DOHH2 (cell line): ENCODE data around the gene AMPH.

Source experiments
- H3F3A ChIP-seq: fragments of 200-600 bp; sonication (generic), shearing (Covaris generic); 2 replicates; pipeline ENCODE4 v1.6.0; 2016; ENCODE audit warnings: antibody characterized with exemption, mild to moderate bottlenecking; ENCODE audit not compliant: control insufficient read depth, insufficient read depth
- H3K27ac ChIP-seq: fragments of 200-600 bp; sonication (generic); 2 replicates; pipeline ENCODE4 v1.5.1; 2014; ENCODE audit warnings: low read depth, mild to moderate bottlenecking, low read length, moderate library complexity
- H3K27me3 ChIP-seq: fragments of 200-600 bp; sonication (generic); 2 replicates; pipeline ENCODE4 v1.6.1; 2014; ENCODE audit warnings: mild to moderate bottlenecking, low read length, mixed read lengths; ENCODE audit not compliant: control insufficient read depth
- H3K36me3 ChIP-seq: fragments of 200-600 bp; sonication (generic); 2 replicates; pipeline ENCODE4 v1.6.1; 2014; ENCODE audit warnings: mild to moderate bottlenecking, low read length, moderate library complexity, mixed read lengths; ENCODE audit not compliant: control insufficient read depth
- H3K4me1 ChIP-seq: fragments of 200-600 bp; sonication (generic); 2 replicates; pipeline ENCODE4 v1.6.1; 2014; ENCODE audit warnings: mild to moderate bottlenecking, low read length, mixed read lengths; ENCODE audit not compliant: control insufficient read depth
- H3K4me2 ChIP-seq: fragments of 200-600 bp; sonication (generic); 2 replicates; pipeline ENCODE4 v1.6.0; 2014; ENCODE audit warnings: mild to moderate bottlenecking, low read length, moderate library complexity
- H3K4me3 ChIP-seq: fragments of 200-600 bp; sonication (generic); 2 replicates; pipeline ENCODE4 v1.5.1; 2014; ENCODE audit warnings: mild to moderate bottlenecking, low read length, mixed read lengths
- H3K79me2 ChIP-seq: fragments of 200-600 bp; sonication (generic); 2 replicates; pipeline ENCODE4 v1.6.1; 2014; ENCODE audit warnings: mild to moderate bottlenecking, low read length, mixed read lengths; ENCODE audit not compliant: control insufficient read depth
- H3K9me2 ChIP-seq: fragments of 200-600 bp; sonication (generic); replicated peaks from 2 replicates; pipeline ENCODE4 v1.6.1; 2014; ENCODE audit warnings: mild to moderate bottlenecking, low read length, mixed read lengths; ENCODE audit not compliant: control insufficient read depth
- H3K9me3 ChIP-seq: fragments of 200-600 bp; sonication (generic); 2 replicates; pipeline ENCODE4 v1.6.1; 2014; ENCODE audit warnings: antibody characterized with exemption, low read length, mixed read lengths; ENCODE audit not compliant: control insufficient read depth, insufficient read depth
- H4K20me1 ChIP-seq: fragments of 200-600 bp; sonication (generic); 2 replicates; pipeline ENCODE4 v1.6.0; 2014; ENCODE audit warnings: low read depth, mild to moderate bottlenecking, antibody characterized with exemption, low read length, moderate library complexity; ENCODE audit not compliant: control insufficient read depth, insufficient read depth
- EZH2phosphoT487 ChIP-seq: fragments of 200-600 bp; sonication (generic); IDR thresholded peaks from 2 replicates; pipeline ENCODE4 v1.6.1; 2017; ENCODE audit warnings: borderline replicate concordance, mild to moderate bottlenecking, antibody characterized with exemption, low read length, moderate library complexity, mixed read lengths
- TF ChIP-seq, protein P1 (sequence below): fragments of 200-600 bp; sonication (generic); IDR thresholded peaks from one replicate; pipeline ENCODE4 v1.5.1; 2014; ENCODE audit warnings: antibody characterized with exemption, mild to moderate bottlenecking, low read depth, low read length; ENCODE audit not compliant: poor library complexity, severe bottlenecking

Gene AMPH

DNA sequence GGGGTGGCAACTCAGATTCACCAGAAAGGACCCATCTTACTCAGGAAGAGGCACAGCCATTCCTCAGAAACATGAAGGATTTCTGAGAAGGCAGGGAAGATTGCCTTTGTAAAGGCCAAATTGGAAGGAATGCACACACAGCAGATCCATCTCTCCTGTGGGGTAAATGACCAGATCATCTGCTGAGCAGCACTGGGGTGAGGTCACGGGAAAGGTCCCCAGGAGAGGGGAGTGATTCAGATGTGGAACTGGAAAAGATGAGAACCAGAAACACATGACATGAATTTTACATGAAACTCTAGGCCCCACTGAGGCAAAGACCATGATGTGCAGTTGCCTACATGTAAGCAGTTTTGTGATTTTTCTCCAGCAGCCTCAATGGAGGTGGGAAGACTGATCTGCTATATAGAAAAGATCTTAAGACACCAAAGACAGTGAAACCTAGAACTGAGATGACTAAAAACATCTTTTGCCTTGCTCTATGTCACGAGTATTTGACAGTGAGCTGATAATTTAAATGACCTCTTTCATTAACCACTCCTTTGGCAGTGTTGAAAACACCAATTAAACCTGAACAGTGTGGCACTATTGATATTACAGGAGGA lies 91.6 kb downstream of the AMPH start:
- H3K4me2 ChIP-seq, result no peak overlapping the region
- no peaks in the 10 kb centered on the region for H3K9me2 ChIP-seq
- TF ChIP-seq, protein P1, sequence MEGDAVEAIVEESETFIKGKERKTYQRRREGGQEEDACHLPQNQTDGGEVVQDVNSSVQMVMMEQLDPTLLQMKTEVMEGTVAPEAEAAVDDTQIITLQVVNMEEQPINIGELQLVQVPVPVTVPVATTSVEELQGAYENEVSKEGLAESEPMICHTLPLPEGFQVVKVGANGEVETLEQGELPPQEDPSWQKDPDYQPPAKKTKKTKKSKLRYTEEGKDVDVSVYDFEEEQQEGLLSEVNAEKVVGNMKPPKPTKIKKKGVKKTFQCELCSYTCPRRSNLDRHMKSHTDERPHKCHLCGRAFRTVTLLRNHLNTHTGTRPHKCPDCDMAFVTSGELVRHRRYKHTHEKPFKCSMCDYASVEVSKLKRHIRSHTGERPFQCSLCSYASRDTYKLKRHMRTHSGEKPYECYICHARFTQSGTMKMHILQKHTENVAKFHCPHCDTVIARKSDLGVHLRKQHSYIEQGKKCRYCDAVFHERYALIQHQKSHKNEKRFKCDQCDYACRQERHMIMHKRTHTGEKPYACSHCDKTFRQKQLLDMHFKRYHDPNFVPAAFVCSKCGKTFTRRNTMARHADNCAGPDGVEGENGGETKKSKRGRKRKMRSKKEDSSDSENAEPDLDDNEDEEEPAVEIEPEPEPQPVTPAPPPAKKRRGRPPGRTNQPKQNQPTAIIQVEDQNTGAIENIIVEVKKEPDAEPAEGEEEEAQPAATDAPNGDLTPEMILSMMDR, result no peak
- no peak for TF ChIP-seq EZH2phosphoT487
- no peaks in the 10 kb centered on the region for H3K36me3 ChIP-seq
- H4K20me1 ChIP-seq, result no peaks in the 10 kb centered on the region
- no peaks in the 10 kb centered on the region for H3F3A ChIP-seq
- no peaks in the 10 kb centered on the region for H3K9me3 ChIP-seq
- H3K27ac ChIP-seq, result no peak overlapping the region
- no peak overlapping the region for H3K4me3 ChIP-seq
- no peaks in the 10 kb centered on the region for H3K4me1 ChIP-seq
- H3K27me3 ChIP-seq, result no peaks in the 10 kb centered on the region
- no peaks in the 10 kb centered on the region for H3K79me2 ChIP-seq

DNA sequence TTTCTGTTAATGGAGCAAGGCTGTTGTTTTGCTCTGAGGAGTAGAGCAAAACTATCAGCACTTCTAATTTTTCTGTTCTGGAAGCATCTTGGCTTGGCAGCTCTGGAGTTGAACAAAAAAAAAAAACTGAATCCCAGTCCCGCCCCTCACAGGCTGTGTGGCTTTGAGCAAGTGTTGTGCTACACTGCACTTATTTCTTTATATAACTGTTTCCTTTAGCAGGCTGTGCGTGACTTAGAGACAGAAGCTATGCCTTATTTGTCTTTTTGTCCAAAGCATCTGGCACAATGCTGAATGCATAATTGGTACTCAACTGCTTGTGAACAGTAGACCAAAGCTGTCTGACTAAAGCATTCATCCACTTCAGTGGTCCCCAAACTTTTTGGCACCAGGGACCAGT lies 96.1 kb downstream of the AMPH start:
- no peaks in the 10 kb centered on the region for H4K20me1 ChIP-seq
- H3K4me3 ChIP-seq, result no peak overlapping the region
- H3K27me3 ChIP-seq, result no peaks in the 10 kb centered on the region
- no peaks in the 10 kb centered on the region for H3K4me1 ChIP-seq
- H3K27ac ChIP-seq, result no peak overlapping the region
- H3K4me2 ChIP-seq, result no peak overlapping the region
- no peaks in the 10 kb centered on the region for H3K79me2 ChIP-seq
- TF ChIP-seq, protein P1, result no peak
- TF ChIP-seq EZH2phosphoT487, result no peak
- no peaks in the 10 kb centered on the region for H3K9me2 ChIP-seq
- no peaks in the 10 kb centered on the region for H3F3A ChIP-seq
- no peaks in the 10 kb centered on the region for H3K9me3 ChIP-seq
- H3K36me3 ChIP-seq, result no peaks in the 10 kb centered on the region

DNA sequence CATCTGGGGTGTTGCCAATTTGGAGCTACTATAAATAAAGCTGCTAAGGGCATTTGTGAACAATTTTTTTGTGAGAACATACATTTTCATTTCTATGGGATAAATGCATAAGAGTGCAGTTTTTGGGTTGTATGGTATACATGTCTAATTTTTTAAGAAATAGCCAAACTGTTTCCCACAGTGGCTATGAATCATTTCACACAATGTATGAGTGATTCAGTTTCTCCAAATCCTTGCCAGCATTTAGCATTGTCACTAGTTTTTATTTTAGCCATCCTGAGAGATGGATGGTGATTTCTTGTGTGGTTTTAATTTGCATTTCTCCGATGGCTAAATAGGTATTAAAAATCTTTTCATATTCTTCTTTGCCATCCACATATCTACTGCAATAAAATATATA lies 105.3 kb downstream of the AMPH start:
- no peak for TF ChIP-seq EZH2phosphoT487
- TF ChIP-seq, protein P1, result no peak

More for the DNA sequence above, 105.3 kb downstream of the AMPH start:
- H3K4me1 ChIP-seq, result no peaks in the 10 kb centered on the region
- no peaks in the 10 kb centered on the region for H3K27me3 ChIP-seq
- H3K9me3 ChIP-seq, result no peaks in the 10 kb centered on the region
- H3K4me3 ChIP-seq, result no peak overlapping the region
- no peaks in the 10 kb centered on the region for H3F3A ChIP-seq
- no peaks in the 10 kb centered on the region for H4K20me1 ChIP-seq
- no peaks in the 10 kb centered on the region for H3K9me2 ChIP-seq
- H3K4me2 ChIP-seq, result no peak overlapping the region
- H3K27ac ChIP-seq, result no peak overlapping the region
- H3K79me2 ChIP-seq, result no peaks in the 10 kb centered on the region
- no peaks in the 10 kb centered on the region for H3K36me3 ChIP-seq
